GM12872 (cell line): Measurements from ENCODE around the gene NASP.

Experiments
- CTCF ChIP-seq: IDR thresholded peaks from 3 replicates; pipeline ENCODE4 v1.5.1; 2011; ENCODE audit warnings: low read depth, mild to moderate bottlenecking, low read length, moderate library complexity; ENCODE audit not compliant: insufficient read depth

Gene NASP

GRCh38 chr1:45583666-45584350, at the start of gene NASP:
TSS of gene NASP (plus strand) at chr1:45584041. CDS start at chr1:45584147, 106 bp downstream.
- no peak for TF ChIP-seq CTCF

GRCh38 chr1:45535988-45536766, 47.7 kb upstream of the NASP start:
- TF ChIP-seq CTCF, result no peak

GRCh38 chr1:45536886-45537285, 47.0 kb upstream of the NASP start:
- no peak for TF ChIP-seq CTCF

- no peak for TF ChIP-seq CTCF
Measured at GRCh38 chr1:45541193-45541592, 42.6 kb upstream of the NASP start.

GRCh38 chr1:45542591-45542990, 41.2 kb upstream of the NASP start:
- TF ChIP-seq CTCF, result no peak

- no peak for TF ChIP-seq CTCF
Measured at GRCh38 chr1:45543581-45544417, 40.0 kb upstream of the NASP start.

- no peak for TF ChIP-seq CTCF
Measured at GRCh38 chr1:45544530-45544929, 39.3 kb upstream of the NASP start.
